ENCODE results near the gene JUN. TPM values are rescaled to one million over a fixed set of nuclear protein-coding genes. Genes with fewer than 3 reads are reported as not detected.

The JUN gene
- total and polyA plus RNA-seq, 2 experiments from 2014 or later = 23.3 to 28.5 TPM

GRCh38 chr1:58785442-58786058, 1.7 kb upstream of the JUN start:
- peaks cover 14% of the 10 kb centered on the region for H3K4me1 ChIP-seq (ENCODE audit: insufficient read depth)
- no peaks in the 10 kb centered on the region for H3K36me3 ChIP-seq (ENCODE audit: insufficient read depth)
- Mint-ChIP-seq H3K4me1 (peaks cover 21% of the 10 kb centered on the region), H3K27ac (no peak overlapping the region), H3K36me3 (ENCODE audit: low read depth) (peaks cover 9% of the 10 kb centered on the region; the same call in 2 of the 3 replicates), H3K27me3 (ENCODE audit: insufficient read depth, low read depth, poor library complexity) (peaks cover 36% of the 10 kb centered on the region), H3K4me3 (peak overlapping the region; percentile 83), H3K9me3 (peaks cover 11% of the 10 kb centered on the region; the same call in 1 of the 3 replicates)
- H3K27ac ChIP-seq (ENCODE audit: low read depth) = no peak overlapping the region
- peaks cover 3% of the 10 kb centered on the region; the same call in 1 of the 2 replicates for H3F3A ChIP-seq (replicated peaks; ENCODE audit: low read depth)
- peak overlapping the region; percentile 95 for H2AFZ ChIP-seq
- no peaks in the 10 kb centered on the region for H3K9me2 ChIP-seq (ENCODE audit: insufficient read depth)
- DNase-seq (ENCODE audit: low spot score) (peak; percentile 62), ATAC-seq (peak; percentile 3)
- TF ChIP-seq POLR2AphosphoS5 (IDR thresholded peaks at IDR 0.05; ENCODE audit: low read depth) = no peak
- no peak for TF ChIP-seq ETS1 (IDR thresholded peaks at IDR 0.05)
- TF ChIP-seq NANOG (IDR thresholded peaks at IDR 0.05; ENCODE audit: borderline replicate concordance) = no peak
- no peak for TF ChIP-seq ZNF331 (CRISPR knock-in tag; IDR thresholded peaks at IDR 0.05; ENCODE audit: low read depth)
- no peak for TF ChIP-seq CREB1 (CRISPR knock-in tag; IDR thresholded peaks at IDR 0.05; ENCODE audit: low read depth)
- TF ChIP-seq EZH2 (IDR thresholded peaks at IDR 0.05; ENCODE audit: low read depth, unreplicated experiment) = no peak
- no peak for TF ChIP-seq STAT1 (IDR thresholded peaks at IDR 0.05; ENCODE audit: unreplicated experiment)
- TF ChIP-seq CTCF (conservative IDR thresholded peaks at IDR 0.05; ENCODE audit: low read depth in 2 of 2) = no peak
- TF ChIP-seq ZNF114 (CRISPR knock-in tag; IDR thresholded peaks at IDR 0.05) = no peak
- TF ChIP-seq EZH2phosphoT487 (IDR thresholded peaks at IDR 0.05; ENCODE audit: unreplicated experiment) = no peak
- no peak for TF ChIP-seq REST (IDR thresholded peaks at IDR 0.05; ENCODE audit: unreplicated experiment)
- TF ChIP-seq JUNB (IDR thresholded peaks at IDR 0.05; ENCODE audit: unreplicated experiment) = no peak
- TF ChIP-seq ZNF462 (CRISPR knock-in tag; IDR thresholded peaks at IDR 0.05) = no peak
- peaks cover 55% of the 10 kb centered on the region for H3K27me3 ChIP-seq (ENCODE audit: insufficient read depth)
- peak overlapping the region; percentile 95 for H3K4me2 ChIP-seq
- peaks cover 14% of the 10 kb centered on the region; the same call in 1 of the 2 replicates for H3K79me2 ChIP-seq (replicated peaks; ENCODE audit: insufficient read depth)
- H4K20me1 ChIP-seq (replicated peaks; ENCODE audit: insufficient read depth) = no peaks in the 10 kb centered on the region
- H3K4me3 ChIP-seq = peak overlapping the region; percentile 76

Data from GM23338 (cell line).